D721Med (cell line): ENCODE measurements around the gene VSIG10L.

Source experiments
- DNase-seq: peaks from one replicate; pipeline ENCODE4 v3.0.0; 2011; ENCODE audit warnings: low spot score; ENCODE audit not compliant: insufficient read length
- FAIRE-seq: peaks from 2 replicates; lab custom pipeline; 2011; peaks lifted over from hg19 to GRCh38; lab: Jason Lieb, UNC
- CTCF ChIP-seq: IDR thresholded peaks from 2 replicates; pipeline ENCODE4 v1.5.1; 2012; ENCODE audit warnings: mild to moderate bottlenecking, control low read depth; ENCODE audit not compliant: insufficient read depth; ENCODE audit errors: missing control alignments

The VSIG10L gene

GRCh38 chr19:51329411-51329810 is 12.5 kb downstream of the VSIG10L start:
- no peak for DNase-seq
- no peak for TF ChIP-seq CTCF
- no peak for FAIRE-seq

- TF ChIP-seq CTCF = no peak
- FAIRE-seq = no peak
- no peak for DNase-seq
Observed at GRCh38 chr19:51327066-51328001, 14.6 kb downstream of the VSIG10L start.

- TF ChIP-seq CTCF = no peak
- DNase-seq (no peak), FAIRE-seq (no peak)
Observed at GRCh38 chr19:51326216-51327065, 15.5 kb downstream of the VSIG10L start.

- FAIRE-seq = no peak
- no peak for TF ChIP-seq CTCF
- DNase-seq = no peak
Observed at GRCh38 chr19:51325161-51325976, 16.6 kb downstream of the VSIG10L start.

GRCh38 chr19:51324167-51324481 is 17.8 kb downstream of the VSIG10L start:
- no peak for TF ChIP-seq CTCF
- FAIRE-seq (no peak), DNase-seq (no peak)

GRCh38 chr19:51323481-51324166 is 18.3 kb downstream of the VSIG10L start:
- FAIRE-seq = no peak
- no peak for DNase-seq
- no peak for TF ChIP-seq CTCF
